GM21390 (cell line): ENCODE measurements around the gene SDHB.
"Not testable (repeated sequence)": the region's sequence is repeated elsewhere in the genome, so short reads cannot be mapped to it uniquely, and the experiment has no call there.

ENCODE experiments used
- ATAC-seq: cut with Tn5 transposase; IDR thresholded peaks from one replicate; pipeline ENCODE4 v1.9.1; 2021; ENCODE audit not compliant: unreplicated experiment

SDHB gene

DNA sequence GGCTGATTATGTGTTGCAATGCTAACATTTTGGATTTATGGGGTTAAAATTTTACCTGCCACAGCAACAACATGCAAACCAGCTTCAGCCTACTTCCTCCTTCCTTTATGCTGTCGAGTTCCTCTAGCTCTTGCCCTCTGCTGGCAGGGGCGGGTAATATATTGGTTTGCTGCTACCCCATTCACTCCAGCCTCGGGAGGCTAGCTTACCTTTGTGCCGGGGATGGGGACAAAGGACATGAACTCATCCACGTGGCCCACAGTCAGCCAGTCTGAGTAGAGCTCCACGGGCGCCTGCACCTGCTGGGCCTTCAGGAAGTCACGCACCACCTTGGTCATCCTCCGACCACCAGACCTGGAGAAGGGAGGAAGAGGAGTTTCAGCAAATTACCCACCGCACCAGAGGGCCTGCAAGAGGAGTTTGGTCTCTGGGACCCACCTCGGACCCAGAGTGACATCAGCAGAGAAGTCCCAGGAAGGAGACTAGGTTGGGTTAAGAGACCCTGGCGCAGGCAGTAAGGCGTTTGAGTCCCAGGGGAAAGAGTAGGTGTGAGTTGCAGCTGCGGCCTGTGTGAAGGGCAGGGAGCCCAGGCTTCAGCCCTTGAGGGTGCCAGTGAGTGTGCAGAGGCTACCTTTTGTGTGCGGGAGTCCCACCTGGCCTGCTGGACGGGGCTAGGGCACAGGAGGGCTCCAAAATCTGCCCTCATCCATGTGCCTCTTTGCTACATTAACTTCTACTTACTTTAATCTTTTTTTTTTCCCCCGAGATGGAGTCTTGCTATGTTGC is 21.8 kb upstream of the SDHB start:
- ATAC-seq: no peak

DNA sequence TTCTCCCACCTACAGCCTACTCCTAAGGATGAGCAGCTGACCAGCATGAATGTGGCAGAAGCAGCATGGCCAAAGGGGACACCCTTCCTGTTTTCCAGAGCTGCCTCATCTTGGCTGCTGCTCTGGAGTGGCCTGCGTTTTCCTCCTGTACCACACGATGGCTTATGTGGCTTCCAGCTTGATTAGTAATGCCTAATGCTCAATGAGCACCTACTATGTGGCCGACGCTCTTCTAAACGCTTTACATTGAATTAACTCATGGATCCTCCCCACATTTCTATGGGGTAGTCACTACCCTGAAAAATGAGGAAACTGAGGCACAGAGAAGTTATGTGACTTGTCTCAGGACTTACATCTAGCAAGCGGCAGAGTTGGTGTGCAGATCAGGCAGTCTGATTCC is 18.0 kb upstream of the SDHB start:
- no peak for ATAC-seq

DNA sequence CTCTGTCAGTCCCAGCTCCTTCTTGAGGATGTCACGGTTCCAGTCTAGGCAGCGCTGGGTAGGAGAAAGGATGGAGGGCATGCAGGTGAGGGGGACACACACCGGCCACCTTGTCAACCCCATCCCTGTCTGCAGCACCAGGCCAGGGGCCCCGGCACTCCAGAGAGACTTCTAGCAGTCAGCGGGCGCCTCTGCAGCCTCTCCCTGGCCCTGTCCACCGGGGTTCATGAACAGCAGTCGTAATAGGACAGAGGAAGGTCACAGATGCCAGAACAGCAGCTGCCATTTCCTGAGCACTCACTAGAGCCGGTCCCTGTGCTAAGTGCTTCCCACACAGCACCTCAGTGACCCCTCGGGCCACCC is 16.3 kb upstream of the SDHB start:
- no peak for ATAC-seq

DNA sequence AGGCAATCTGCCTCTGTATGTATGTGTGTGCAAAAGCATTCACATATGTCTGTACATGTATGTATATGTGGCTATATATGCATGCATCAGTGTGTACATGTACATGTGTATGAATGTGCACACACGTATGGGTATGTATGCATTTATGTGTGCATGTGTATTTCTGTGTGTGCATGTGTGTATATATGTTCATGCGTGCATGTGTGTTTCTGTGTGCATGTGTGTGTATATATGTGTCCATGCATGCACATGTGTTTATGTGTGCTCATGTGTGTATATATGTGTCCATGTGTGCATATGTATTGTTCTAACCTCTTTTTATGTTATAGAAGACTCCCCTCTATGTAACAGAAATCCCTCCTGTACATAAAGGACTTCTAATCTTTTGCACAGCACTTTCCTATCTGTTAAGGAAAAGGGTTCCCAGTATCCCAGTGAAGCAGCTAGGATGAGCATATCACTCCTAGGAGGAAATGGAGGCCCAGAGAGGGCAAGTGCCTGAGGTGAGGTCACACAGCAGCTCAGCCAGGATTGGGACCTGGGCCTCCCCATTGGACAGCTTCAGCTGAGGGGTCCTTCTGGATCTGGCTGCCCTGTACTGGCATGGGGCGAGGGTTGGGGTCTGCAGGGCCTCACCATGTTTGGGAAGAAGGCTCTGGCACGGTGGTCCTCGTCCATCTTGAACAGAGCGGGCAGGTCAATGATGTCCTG is 15.8 kb upstream of the SDHB start:
- no peak for ATAC-seq

DNA sequence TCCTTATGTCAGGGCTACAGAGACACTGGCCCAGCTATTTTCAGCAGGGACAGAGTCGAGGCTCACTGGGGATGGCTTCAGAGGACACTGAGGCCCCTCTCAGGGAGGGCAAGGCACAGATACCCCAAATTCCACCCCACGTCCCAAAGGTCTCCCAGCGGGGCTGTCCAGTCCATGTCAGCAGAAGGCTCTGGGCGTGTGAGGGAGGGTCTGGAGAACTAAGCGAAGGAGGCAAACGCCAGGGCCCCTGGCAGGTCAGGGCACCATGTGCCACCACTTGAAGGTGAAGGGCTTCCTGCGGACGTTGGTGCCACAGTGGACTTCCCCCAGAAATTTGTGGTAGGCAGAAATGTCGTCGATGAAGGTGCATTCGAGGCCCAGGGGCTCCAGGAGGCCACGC is 15.0 kb upstream of the SDHB start:
- no peak for ATAC-seq

DNA sequence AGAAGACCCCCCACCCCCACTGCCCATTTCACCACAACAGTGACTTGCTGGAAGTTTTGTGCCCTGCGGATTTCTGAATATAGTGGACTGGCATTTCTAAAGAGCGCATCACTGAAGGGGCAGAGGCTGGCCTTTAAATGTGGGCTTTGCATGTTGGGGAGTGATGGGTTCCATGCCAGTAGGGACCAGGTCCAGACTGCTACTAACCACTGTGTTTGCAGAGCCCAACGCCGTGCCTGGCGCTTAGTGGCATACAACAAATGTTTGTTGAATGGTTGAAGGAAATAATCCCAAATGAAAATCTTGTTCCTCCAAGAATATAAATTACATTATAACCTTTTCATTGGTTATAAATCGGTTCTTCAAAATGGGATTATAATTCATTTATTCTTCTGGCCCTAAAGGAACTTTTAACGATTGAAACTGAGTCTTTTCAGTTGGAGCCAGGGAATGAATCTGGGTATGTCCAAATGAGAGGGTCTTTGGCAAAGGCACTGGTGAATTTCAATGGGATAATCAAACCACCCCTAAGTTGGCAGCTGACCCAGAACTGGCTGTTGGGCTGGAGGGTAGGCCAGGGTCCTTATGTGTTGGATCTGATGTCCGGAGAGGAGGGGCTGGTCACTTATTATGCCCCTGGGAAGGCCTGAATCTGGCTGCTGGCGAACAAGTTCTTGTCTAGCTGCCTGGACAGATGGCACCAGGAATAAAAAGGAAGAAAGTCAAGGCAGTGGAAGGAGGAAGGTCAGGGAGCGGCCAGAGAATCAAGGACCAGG is 13.8 kb upstream of the SDHB start:
- ATAC-seq: no peak

DNA sequence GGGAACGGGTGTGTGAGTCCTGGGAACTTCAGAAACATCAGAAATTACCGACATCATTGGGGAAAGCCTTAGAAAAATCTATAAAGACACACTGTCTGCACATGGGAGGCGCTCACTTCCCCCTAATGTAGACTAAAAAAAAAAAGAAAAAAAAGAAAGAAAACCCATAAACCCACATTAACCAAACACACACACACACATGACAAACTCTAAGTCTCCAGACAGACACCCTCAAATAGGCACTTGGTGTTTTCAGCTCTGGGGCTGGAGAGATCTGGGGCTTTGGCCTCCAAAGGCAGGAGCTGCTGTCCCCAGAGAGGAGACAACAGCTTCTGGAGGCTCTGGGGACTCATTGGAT is 13.2 kb upstream of the SDHB start:
- ATAC-seq: no peak

DNA sequence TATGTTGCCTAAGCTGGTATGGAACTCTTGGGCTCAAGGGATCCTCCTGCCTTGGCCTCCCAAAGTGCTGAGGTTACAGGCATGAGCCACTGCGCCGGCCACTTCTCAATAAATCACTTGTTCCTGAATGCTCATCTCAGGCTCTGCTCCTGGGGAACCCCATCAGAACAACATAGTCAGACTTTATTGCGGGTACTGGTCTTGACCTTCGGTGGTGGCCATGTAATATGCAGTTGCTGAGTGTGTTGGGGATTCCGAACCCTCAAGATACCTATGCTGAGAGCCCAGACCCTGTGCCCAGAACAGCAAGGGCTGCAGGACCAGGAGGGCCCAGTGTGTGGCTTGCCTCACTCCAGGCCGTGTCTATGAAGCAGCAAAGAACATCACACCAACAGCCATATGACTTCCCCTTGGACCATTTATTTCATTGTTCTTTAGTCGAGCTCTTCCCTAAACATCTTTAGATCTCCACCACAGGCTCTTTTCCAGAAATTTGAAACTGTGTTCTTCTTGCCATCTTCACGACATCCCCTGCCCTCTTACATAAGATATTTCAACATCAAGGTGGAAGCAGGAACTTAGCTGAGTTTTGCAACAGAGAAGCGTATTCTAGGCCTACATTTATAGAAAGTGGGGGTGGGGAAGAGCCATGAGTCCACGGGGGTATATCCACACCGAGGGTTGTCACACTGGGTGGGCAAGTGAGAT is 12.7 kb upstream of the SDHB start:
- no peak for ATAC-seq

DNA sequence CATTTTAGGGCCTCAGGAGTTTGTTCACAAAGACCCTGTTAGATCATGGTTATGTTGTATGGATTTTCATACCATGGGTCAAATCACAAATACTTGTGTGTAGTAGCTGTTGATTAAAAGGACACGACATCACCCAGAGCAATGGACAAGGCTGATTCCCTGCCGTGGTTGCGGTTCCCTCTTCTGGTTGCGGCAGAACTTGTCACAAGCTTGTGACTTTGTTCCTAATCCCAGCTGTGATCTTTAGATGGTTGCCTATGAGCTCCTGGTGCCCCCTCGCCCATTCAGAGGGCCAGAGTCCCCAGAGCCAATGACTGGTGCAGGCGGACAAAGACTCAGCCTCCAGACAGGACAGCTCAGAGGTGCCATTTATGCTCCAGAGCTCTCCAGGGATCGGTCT is 11.8 kb upstream of the SDHB start:
- no peak for ATAC-seq

DNA sequence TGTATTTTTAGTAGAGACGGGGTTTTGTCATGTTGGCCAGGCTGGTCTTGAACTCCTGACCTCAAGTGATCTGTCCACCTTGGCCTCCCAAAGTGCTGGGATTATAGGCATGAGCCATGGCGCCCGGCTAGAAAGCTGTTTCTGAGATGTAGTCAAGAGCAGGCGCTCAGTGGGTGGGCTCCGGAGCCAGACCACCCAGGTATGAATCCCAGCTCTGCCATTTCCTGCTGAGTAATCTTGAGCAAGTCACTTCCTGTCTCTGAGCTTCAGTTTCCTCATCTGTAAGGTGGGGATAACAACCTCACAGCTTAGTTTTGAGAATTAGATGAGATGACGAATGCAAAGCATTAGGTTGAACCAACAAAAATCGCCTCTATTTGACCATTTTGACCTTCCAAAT is 8.9 kb upstream of the SDHB start:
- not testable (repeated sequence) for ATAC-seq

DNA sequence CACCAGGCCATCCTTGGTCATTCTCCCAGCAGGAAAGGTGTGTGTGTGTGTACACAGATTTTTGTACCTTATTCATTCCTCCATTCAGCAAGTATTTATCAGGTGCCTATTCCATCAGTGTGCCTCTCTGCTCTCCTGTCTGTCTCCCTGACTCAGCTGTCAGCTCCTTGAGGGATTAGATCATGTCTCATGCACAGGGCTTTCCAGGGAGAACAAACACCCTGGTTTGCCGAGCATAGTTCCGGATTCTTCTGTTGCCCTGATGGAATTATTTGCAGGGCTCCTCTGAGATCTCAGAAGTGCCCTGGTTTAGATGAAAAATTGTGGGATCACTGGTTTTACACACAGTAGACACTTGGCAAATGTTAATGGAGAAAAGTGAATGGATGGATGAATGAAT is 8.1 kb upstream of the SDHB start:
- ATAC-seq: no peak

DNA sequence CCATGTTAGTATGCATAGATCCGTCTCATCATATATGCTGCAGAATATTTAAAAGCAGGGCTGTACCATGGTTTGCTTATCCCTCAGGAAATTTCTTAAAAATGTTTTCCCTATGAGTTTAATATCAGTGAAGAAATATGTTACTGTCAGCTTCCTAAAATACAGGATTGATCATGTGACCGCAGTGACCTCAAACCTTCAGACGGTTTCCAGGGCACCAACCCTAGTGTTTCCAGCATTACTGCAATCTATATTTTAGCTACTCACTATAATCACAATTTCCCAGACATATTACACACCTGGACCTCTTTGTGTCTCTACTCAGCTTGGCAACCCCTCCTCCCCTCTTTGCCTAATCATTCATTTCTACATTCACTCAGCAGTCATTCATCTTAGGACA is 7.7 kb upstream of the SDHB start:
- ATAC-seq: no peak

DNA sequence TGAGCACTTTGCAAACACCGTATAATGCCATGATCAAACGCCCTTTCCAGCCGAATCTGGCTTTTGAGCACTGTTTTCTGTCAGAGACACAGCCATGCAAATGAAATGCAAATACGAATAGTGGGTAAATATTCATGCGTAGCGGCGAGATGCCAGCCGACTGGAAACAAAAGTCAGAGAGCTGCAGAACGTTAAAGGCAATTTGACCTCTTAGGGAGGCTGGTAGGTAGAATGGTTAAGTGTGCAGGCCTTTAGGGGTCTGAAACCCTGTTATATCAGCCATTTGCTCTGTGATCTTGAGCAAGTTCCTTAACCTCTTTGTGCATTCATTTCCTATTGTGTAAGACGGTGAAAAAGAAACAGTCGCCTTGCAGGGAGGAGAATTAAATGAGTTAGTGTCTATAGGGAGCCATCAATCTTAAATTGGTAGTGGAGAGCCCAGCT is 6.5 kb upstream of the SDHB start:
- no peak for ATAC-seq

DNA sequence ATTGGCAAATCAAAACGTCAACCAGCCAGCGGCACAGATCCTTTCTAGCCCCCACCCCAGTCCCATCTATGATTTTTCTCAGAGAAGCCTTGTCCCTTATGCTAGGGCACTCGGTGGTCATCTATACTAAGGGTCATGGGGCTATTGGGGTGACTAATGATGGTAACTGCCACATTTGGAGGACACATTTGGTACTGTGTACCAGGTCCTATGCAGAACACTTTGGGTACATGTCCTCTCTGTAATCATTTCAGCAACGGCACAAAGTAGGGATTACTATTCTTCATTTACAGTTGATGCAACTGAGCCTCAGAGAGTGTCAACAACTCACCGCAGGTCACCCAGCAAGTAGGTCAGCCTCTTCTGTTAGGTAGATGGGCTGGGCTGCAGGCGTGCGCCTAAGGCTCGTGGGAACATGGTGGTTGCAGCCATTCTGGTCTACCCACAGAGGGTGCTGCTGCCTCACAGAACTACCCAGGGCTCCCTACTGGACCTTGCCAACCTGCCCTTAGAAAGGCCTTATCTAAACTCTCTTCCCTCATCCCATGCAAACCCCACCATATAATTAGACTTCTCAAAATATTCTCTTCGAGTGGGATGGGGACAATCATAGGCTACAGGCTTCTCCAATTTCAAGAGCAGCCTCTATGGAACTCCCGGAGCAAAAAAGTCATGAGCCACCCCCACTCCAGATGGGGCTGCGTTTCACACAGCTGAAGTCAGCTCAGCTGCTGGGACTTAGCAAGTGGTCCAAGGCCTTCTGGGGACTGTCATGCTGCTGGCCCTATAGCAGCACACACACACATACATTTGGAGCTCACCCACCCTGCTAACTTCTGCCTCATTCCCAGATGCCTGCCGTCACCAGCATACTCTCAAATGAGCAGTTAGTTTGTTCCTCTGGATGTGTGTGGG is 5.8 kb upstream of the SDHB start:
- no peak for ATAC-seq

DNA sequence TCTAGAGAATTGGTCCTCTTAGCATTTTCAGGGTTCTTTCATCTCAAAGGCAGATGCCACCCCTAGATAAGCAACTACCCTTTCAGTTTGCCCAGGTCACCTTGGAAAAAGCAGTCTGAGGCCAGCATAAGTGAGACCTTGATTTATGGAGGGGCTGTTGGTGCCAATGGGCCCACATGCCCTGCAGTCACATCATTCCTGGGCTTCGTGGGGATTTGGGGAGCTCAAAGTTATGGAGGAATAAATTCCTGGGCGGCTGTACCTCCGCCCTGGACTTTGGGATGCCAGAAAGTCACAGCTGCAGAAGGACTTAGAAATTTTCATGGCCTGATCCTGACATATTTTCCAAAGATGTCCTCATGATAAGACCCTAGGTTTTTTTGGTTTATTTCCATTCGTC is 2.7 kb upstream of the SDHB start:
- ATAC-seq: no peak

DNA sequence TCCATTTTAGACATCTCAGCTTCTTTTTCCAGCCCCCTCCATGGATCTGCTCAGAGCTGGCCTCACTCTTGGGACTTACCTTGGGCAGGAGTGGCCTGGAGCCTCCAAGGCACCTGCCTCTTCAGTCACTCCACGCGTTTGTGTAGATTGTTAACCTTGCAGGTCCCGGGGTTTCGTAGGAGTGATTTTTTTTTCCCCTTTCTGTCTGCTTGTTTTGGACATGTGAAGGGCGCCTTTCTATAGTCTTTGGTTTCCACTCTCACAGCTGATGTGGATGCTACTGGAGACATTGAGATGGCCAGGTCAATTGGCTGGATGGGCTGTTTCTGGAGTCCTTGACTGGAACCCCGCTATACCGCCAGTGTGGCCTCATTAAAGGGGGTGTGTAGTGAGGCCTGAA is 2.0 kb upstream of the SDHB start:
- ATAC-seq: no peak

DNA sequence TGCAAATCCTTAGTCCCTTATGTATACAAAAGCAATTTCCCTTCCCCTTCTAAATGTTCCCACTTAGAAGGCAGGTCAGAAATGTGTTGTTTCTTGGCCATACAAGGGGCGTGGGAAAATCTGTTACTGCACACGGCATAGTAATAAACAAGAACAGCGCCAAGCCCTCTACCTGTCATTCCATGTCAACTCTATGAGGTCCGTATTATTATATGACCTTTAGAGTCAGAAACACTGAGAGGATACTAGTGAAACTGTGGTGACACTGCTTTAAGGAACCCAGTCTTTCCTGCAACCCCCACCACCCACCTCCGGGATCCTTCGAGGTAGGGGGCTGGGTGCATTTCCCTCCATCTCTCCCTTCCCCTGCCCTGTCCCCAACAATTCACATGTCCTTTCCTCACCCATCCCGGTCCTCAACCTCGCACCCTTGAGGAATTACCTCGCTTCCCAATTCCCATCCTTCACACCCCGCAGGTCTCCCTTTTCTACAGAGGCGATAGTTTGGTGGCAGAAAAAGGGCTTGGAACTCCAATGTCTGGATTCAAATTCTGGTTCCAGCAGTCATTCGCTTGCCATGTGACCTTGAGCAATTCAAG is 647 bp downstream of the SDHB start:
- no peak for ATAC-seq

DNA sequence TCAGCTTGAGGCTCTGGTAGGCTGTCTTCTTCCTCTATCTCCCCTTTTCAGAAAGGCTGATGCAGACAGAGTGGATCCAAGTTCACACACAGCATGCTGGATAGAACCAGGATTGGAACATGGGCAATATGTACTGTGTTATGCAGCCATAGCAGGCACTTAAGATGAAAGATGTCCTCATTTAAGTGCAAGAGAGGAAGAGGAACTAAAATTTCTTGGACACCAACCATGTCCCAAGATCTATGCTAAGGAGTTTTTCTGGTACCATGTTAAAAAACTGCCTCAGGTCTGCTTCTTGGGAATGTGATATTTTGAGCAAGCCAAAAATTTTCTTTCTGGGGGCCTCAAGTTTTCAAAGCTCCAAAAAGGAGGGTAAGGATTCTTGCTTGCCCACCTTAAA is 1.2 kb downstream of the SDHB start:
- no peak for ATAC-seq

DNA sequence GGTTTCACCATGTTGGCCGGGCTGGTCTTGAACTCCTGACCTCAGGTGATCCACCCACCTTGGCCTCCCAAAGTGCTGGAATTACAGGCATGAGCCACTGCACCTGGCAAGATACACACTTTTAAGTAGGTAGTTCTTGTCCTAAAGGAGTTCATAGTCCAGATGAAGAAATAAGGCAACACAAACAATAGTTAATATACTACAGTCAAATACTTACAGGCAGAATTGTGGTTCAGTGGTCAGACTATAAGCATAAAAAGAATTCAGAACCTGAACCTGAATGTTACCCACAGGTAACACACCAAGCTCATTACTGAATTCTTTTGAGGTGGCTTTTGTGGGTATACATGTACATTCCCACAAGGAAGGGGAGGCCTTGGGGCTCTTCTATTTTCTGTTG is 1.8 kb downstream of the SDHB start:
- no peak for ATAC-seq

DNA sequence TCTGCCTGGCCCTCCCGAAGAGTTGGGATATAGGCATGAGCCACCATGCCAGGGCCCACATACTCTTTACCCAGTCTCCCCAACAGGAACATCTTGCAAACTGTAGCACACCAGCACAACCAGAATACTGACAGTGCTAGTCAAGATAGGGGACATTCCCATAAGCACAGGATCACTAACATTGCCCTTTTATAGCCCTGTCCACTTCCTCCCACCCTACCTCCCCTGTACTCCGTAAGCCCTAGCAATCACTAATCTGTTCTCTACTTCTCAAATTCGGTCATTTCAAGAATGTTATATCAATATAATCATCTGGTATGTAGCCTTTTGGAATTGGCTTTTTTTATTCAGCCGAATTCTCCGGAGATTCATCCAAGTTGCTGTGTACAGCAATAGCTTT is 5.9 kb downstream of the SDHB start:
- no peak for ATAC-seq
